ENCODE measurements around the gene SPIRE1.

DNA sequence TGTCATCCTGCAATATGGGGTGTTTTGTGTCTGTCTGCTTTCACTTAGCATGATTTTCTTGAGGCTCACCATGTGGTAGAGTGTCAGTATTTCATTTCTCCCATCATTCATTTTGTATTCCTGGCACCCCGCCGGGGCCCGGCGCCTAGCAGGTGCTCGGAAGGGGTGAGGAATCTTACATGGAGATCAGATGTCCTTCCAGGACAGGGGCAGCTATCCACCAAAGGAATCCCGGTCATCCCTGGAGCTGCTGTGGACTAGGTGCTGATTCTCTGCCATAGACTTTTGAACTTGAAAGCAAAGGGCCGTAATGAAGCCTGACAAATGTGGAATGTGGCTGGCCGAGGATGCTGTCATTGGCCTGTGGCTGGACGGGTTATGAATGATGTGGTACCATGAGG lies 247.8 kb downstream of the SPIRE1 start:
- no peak for TF ChIP-seq GATA3 (IDR thresholded peaks at IDR 0.05; ENCODE audit: low read depth, low read length)
- TF ChIP-seq GATA2 (IDR thresholded peaks at IDR 0.05; ENCODE audit: low read depth, low read length), result no peak
